IMR-90 (cell line): ENCODE measurements around the gene MYO1D. TPM values are rescaled to one million over a fixed set of nuclear protein-coding genes. Genes with fewer than 3 reads are reported as not detected.

Experiments used
- ATAC-seq: fragments of 200-7000 bp; cut with Tn5 transposase; 2 replicates; pipeline ENCODE4 v1.9.1; 2020; ENCODE audit warnings: low read depth, mild to moderate bottlenecking, moderate library complexity
- BruUV-seq: library from RNA; stranded (reverse); fragments of 400-500 nt; replicated peaks from 2 replicates; lab custom pipeline; 2021; lab: Mats Ljungman, UMichigan
- CTCF ChIA-PET: fragments of 300-600 bp; formaldehyde crosslinking; extraction: SDS; loops from one replicate; lab custom pipeline; 2021; ENCODE audit warnings: antibody characterized with exemption; lab: Yijun Ruan, JAX
- POLR2A ChIA-PET: fragments of 300-600 bp; sonication (Branson Sonifier 250); formaldehyde crosslinking; loops from one replicate; lab custom pipeline; 2022; ENCODE audit warnings: antibody characterized with exemption; ENCODE audit not compliant: unreplicated experiment; lab: Charles Lee
- DNase-seq: peaks from one replicate; pipeline ENCODE4 v3.0.0; 2013
- H2AFZ ChIP-seq: replicated peaks from 2 replicates; pipeline ENCODE3; 2013; ENCODE audit warnings: low read length, mild to moderate bottlenecking; ENCODE audit not compliant: poor library complexity
- H2AK5ac ChIP-seq: 2 replicates; pipeline ENCODE4 v1.6.1; 2013; ENCODE audit warnings: low read depth, low read length, inconsistent platforms
- H2AK9ac ChIP-seq: replicated peaks from 2 replicates; pipeline ENCODE3; 2013; ENCODE audit warnings: mild to moderate bottlenecking, low read depth, low read length, moderate library complexity; ENCODE audit not compliant: poor library complexity
- H2BK120ac ChIP-seq: 2 replicates; pipeline ENCODE4 v1.6.1; 2013; ENCODE audit warnings: low read depth, low read length, inconsistent platforms
- H2BK15ac ChIP-seq: 3 replicates; pipeline ENCODE4 v1.6.1; 2013; ENCODE audit warnings: low read depth, low read length, inconsistent platforms
- H2BK20ac ChIP-seq: 2 replicates; pipeline ENCODE4 v1.6.1; 2013; ENCODE audit warnings: low read depth, mild to moderate bottlenecking, inconsistent platforms, low read length, moderate library complexity
- H2BK5ac ChIP-seq: 2 replicates; pipeline ENCODE4 v1.6.1; 2013; ENCODE audit warnings: mild to moderate bottlenecking, low read depth, low read length, inconsistent platforms; ENCODE audit not compliant: poor library complexity, severe bottlenecking
- H3K14ac ChIP-seq: replicated peaks from 2 replicates; pipeline ENCODE4 v1.6.1; 2013; ENCODE audit warnings: low read depth, low read length, inconsistent platforms
- H3K18ac ChIP-seq: 2 replicates; pipeline ENCODE4 v1.6.1; 2013; ENCODE audit warnings: low read depth, low read length, control low read depth
- H3K23ac ChIP-seq: 2 replicates; pipeline ENCODE4 v1.6.1; 2013; ENCODE audit warnings: low read depth, low read length, inconsistent platforms
- H3K27ac ChIP-seq: 2 replicates; pipeline ENCODE4 v1.5.1; 2013; ENCODE audit warnings: mild to moderate bottlenecking, control low read depth, low read length; ENCODE audit not compliant: insufficient read depth
- H3K27me3 ChIP-seq: 2 replicates; pipeline ENCODE4 v1.6.1; 2013; ENCODE audit warnings: low read length; ENCODE audit not compliant: control insufficient read depth, insufficient read depth
- H3K36me3 ChIP-seq: 2 replicates; pipeline ENCODE4 v1.6.1; 2013; ENCODE audit warnings: low read length, mixed read lengths; ENCODE audit not compliant: control insufficient read depth, insufficient read depth
- H3K4ac ChIP-seq: 2 replicates; pipeline ENCODE4 v1.6.1; 2013; ENCODE audit warnings: low read depth, low read length, inconsistent platforms
- H3K4me1 ChIP-seq: 2 replicates; pipeline ENCODE4 v1.6.1; 2013; ENCODE audit warnings: low read length, mixed read lengths; ENCODE audit not compliant: control insufficient read depth, insufficient read depth
- H3K4me2 ChIP-seq: 2 replicates; pipeline ENCODE4 v1.6.1; 2013; ENCODE audit warnings: low read depth, mild to moderate bottlenecking, control low read depth, low read length, moderate library complexity
- H3K4me3 ChIP-seq: 2 replicates; pipeline ENCODE4 v1.5.1; 2013; ENCODE audit warnings: low read depth, mild to moderate bottlenecking, control low read depth, low read length, moderate library complexity; ENCODE audit not compliant: insufficient read depth
- H3K56ac ChIP-seq: 2 replicates; pipeline ENCODE4 v1.6.1; 2013; ENCODE audit warnings: low read length, inconsistent platforms; ENCODE audit not compliant: insufficient read depth; ENCODE audit errors: extremely low read depth
- H3K79me1 ChIP-seq, 2 experiments: 2 replicates each; pipeline ENCODE4 v1.6.1; 2013; ENCODE audit warnings: low read length in 2 of 2, inconsistent platforms in 1 of 2, low read depth in 1 of 2
- H3K9ac ChIP-seq: 2 replicates; pipeline ENCODE4 v1.6.1; 2013; ENCODE audit warnings: low read depth, low read length, control low read depth
- H3K9me1 ChIP-seq: 2 replicates; pipeline ENCODE4 v1.6.1; 2013; ENCODE audit warnings: low read length, inconsistent platforms; ENCODE audit not compliant: insufficient read depth
- H3K9me3 ChIP-seq: 2 replicates; pipeline ENCODE4 v1.6.1; 2013; ENCODE audit warnings: low read length; ENCODE audit not compliant: control insufficient read depth, insufficient read depth
- H4K20me1 ChIP-seq: 2 replicates; pipeline ENCODE4 v1.6.1; 2013; ENCODE audit warnings: low read length, inconsistent platforms; ENCODE audit not compliant: insufficient read depth
- H4K5ac ChIP-seq: 2 replicates; pipeline ENCODE4 v1.6.1; 2013; ENCODE audit warnings: mild to moderate bottlenecking, low read depth, low read length, control low read depth
- H4K8ac ChIP-seq, 2 experiments: 2 replicates each; pipeline ENCODE4 v1.6.1; 2013; ENCODE audit warnings: low read depth in 2 of 2, low read length in 2 of 2, control low read depth in 1 of 2, inconsistent platforms in 1 of 2
- H4K91ac ChIP-seq: 2 replicates; pipeline ENCODE4 v1.6.1; 2013; ENCODE audit warnings: low read depth, low read length, inconsistent platforms; ENCODE audit not compliant: insufficient read depth
- CEBPB ChIP-seq: IDR thresholded peaks from 2 replicates; pipeline ENCODE4 v1.6.1; 2012; ENCODE audit warnings: low read depth, low read length, improper control_type of control experiment
- ELK1 ChIP-seq: fragments of 150-350 bp; IDR thresholded peaks from 2 replicates; pipeline ENCODE4 v1.6.1; 2016; ENCODE audit warnings: low read depth, mild to moderate bottlenecking, low read length, moderate library complexity, borderline replicate concordance
- FOS ChIP-seq: fragments of 150-350 bp; IDR thresholded peaks from 2 replicates; pipeline ENCODE4 v1.6.1; 2016; ENCODE audit warnings: low read depth, low read length
- NFE2L2 ChIP-seq: fragments of 150-350 bp; IDR thresholded peaks from 2 replicates; pipeline ENCODE4 v1.6.1; 2016; ENCODE audit warnings: low read depth, mild to moderate bottlenecking, low read length
- RAD21 ChIP-seq: IDR thresholded peaks from 2 replicates; pipeline ENCODE4 v1.6.1; 2012; ENCODE audit warnings: low read length, improper control_type of control experiment
- RFX5 ChIP-seq: IDR thresholded peaks from 2 replicates; pipeline ENCODE4 v1.8.0; 2012; ENCODE audit warnings: low read depth, mild to moderate bottlenecking, low read length, moderate library complexity
- WGBS, 2 experiments: methylation state at CpG; one replicate each; pipeline versions ENCODE4 v1.1.5 to v1.1.7; 2013; ENCODE audit warnings: missing lambda C conversion rate in 2 of 2; ENCODE audit not compliant: insufficient read length in 1 of 2; ENCODE audit errors: extremely low coverage in 2 of 2; 5-methylcytosine and 5-hydroxymethylcytosine counted together
- dilution Hi-C: fragments of 300-500 bp; cut with HindIII; formaldehyde crosslinking; loops from one replicate; pipeline ENCODE4 v1.14.3; 2018; ENCODE audit warnings: low sequenced_read_pairs; ENCODE audit not compliant: unreplicated experiment
- in situ Hi-C: fragments of 300-500 bp; cut with MboI; formaldehyde crosslinking; loops from 3 replicates; pipeline ENCODE4 v1.14.3; 2019; ENCODE audit warnings: low sequenced_read_pairs, inconsistent platforms, mixed read lengths
- intact Hi-C: fragments of 100-400 bp; cut with micrococcal nuclease; formaldehyde crosslinking; loops from 2 replicates; pipeline ENCODE4 v1.10.0; 2022
- polyA plus RNA-seq, 3 experiments: library from polyadenylated mRNA; depleted of rRNA; stranded (reverse); fragments of >200 nt; gene quantifications; 2 replicates each; pipeline ENCODE4 v1.2.3, GENCODE V29; 2012; ENCODE audit warnings: low replicate concordance in 1 of 3
- total RNA-seq: library from RNA; depleted of rRNA; stranded (reverse); fragments of >200 nt; gene quantifications from 2 replicates; pipeline ENCODE4 v1.2.3, GENCODE V29; 2012

The MYO1D gene
- total and polyA plus RNA-seq, 2 of the 4 experiments (the other 2 are of a cell fraction) = 0.63 to 0.90 TPM

GRCh38 chr17:32689348-32689747 lies 187.6 kb downstream of the MYO1D start:
- WGBS, 2 experiments = no CpG with 5 or more reads among the region's 7 CpGs
- Histone ChIP-seq H3K4ac (no peak overlapping the region), H2AFZ (no peak overlapping the region), H3K18ac (no peak overlapping the region), H2BK120ac (no peak overlapping the region), H3K9me3 (no peaks in the 10 kb centered on the region; the same call in 1 of the 2 replicates), H3K4me2 (no peak overlapping the region), H2BK5ac (no peak overlapping the region), H4K20me1 (no peaks in the 10 kb centered on the region), H4K91ac (no peak overlapping the region), H3K23ac (no peak overlapping the region), H2AK5ac (no peak overlapping the region), H4K8ac (no peak overlapping the region), H3K27ac (no peak overlapping the region), H3K14ac (no peak overlapping the region), H3K27me3 (no peaks in the 10 kb centered on the region), H3K36me3 (no peaks in the 10 kb centered on the region), H2BK20ac (no peak overlapping the region), H3K4me3 (no peak overlapping the region), H3K79me1 (no peaks in the 10 kb centered on the region), H3K4me1 (no peaks in the 10 kb centered on the region), H4K5ac (no peak overlapping the region), H2BK15ac (no peak overlapping the region), H3K9ac (no peak overlapping the region), H3K56ac (no peak overlapping the region), H3K9me1 (no peaks in the 10 kb centered on the region), H2AK9ac (no peak overlapping the region)
- CTCF ChIA-PET = no interaction called here
- in situ Hi-C loops = no loop called here
- dilution Hi-C loops = no loop called here
- no peak for ATAC-seq
- POLR2A ChIA-PET = no interaction called here
- TF ChIP-seq FOS (0 out of 2 replicates have a peak, but pooled peaks have one; percentile 5), NFE2L2 (no peak), RAD21 (no peak), CEBPB (no peak), ELK1 (no peak), RFX5 (no peak)
- no peak for DNase-seq
- BruUV-seq = no TSS peak
- intact Hi-C loops = no loop called here
